GM12878 (cell line): ENCODE data around the gene CNTD1. TPM values are rescaled to one million over a fixed set of nuclear protein-coding genes. Genes with fewer than 3 reads are reported as not detected.
A peak's percentile ranks its signal among the peaks of the same experiment; 100 is the strongest.

Source experiments
- ATAC-seq: fragments of 200-7000 bp; cut with Tn5 transposase; 3 replicates; pipeline ENCODE4 v1.9.1; 2020; ENCODE audit warnings: mild to moderate bottlenecking, moderate library complexity
- BruUV-seq: library from RNA; stranded (reverse); fragments of 400-500 nt; replicated peaks from 2 replicates; lab custom pipeline; 2021; lab: Mats Ljungman, UMichigan
- CTCF ChIA-PET: fragments of 300-600 bp; sonication (Branson Sonifier 250); formaldehyde crosslinking; extraction: SDS; loops from one replicate; lab custom pipeline; 2021; ENCODE audit warnings: inconsistent platforms; lab: Yijun Ruan, JAX
- POLR2A ChIA-PET: fragments of 350-600 bp; formaldehyde crosslinking; extraction: SDS; loops from one replicate; lab custom pipeline; 2021; ENCODE audit warnings: inconsistent platforms; lab: Charles Lee
- RAD21 ChIA-PET: fragments of 300-600 bp; sonication (Branson Sonifier 250); formaldehyde crosslinking; loops from one replicate; lab custom pipeline; 2023; ENCODE audit warnings: antibody characterized with exemption; ENCODE audit not compliant: unreplicated experiment; lab: Charles Lee
- SMC1A ChIA-PET: fragments of 300-600 bp; sonication (Branson Sonifier 250); formaldehyde crosslinking; loops from one replicate; lab custom pipeline; 2023; ENCODE audit not compliant: unreplicated experiment, uncharacterized antibody; lab: Charles Lee
- DNase-seq: peaks from one replicate; pipeline ENCODE4 v3.0.0-alpha.2; 2011; ENCODE audit warnings: low read depth, low spot score
- FAIRE-seq: peaks from 3 replicates; lab custom pipeline; 2011; peaks lifted over from hg19 to GRCh38; lab: Jason Lieb, UNC
- H2AFZ ChIP-seq: 2 replicates; pipeline ENCODE4 v1.6.0; 2011; ENCODE audit warnings: low read depth, low read length, control low read depth; ENCODE audit not compliant: control insufficient read depth
- H3K27ac ChIP-seq: 2 replicates; pipeline ENCODE4 v1.5.1; 2011; ENCODE audit warnings: control low read depth; ENCODE audit not compliant: control insufficient read depth, insufficient read depth
- H3K27me3 ChIP-seq, 2 experiments: replicated peaks in 1 of 2; 2 replicates each; pipeline versions ENCODE4 v1.6.0 to v1.6.1; 2011; ENCODE audit warnings: low read length in 1 of 2; ENCODE audit not compliant: control insufficient read depth in 2 of 2, insufficient read depth in 2 of 2
- H3K36me3 ChIP-seq, 2 experiments: 2 replicates each; pipeline ENCODE4 v1.5.1; 2011; ENCODE audit warnings: low read length in 1 of 2; ENCODE audit not compliant: control insufficient read depth in 2 of 2, insufficient read depth in 2 of 2
- H3K4me1 ChIP-seq: 2 replicates; pipeline ENCODE4 v1.6.1; 2011; ENCODE audit warnings: mild to moderate bottlenecking, low read length, moderate library complexity, mixed read lengths; ENCODE audit not compliant: control insufficient read depth, insufficient read depth
- H3K4me2 ChIP-seq: 2 replicates; pipeline ENCODE4 v1.6.0; 2011; ENCODE audit warnings: control low read depth; ENCODE audit not compliant: control insufficient read depth, insufficient read depth
- H3K4me3 ChIP-seq: fragments of 200-600 bp; sonication (generic); 2 replicates; pipeline ENCODE4 v1.5.1; 2016
- H3K79me2 ChIP-seq: 2 replicates; pipeline ENCODE4 v1.6.0; 2011; ENCODE audit warnings: low read length; ENCODE audit not compliant: control insufficient read depth, insufficient read depth
- H3K9ac ChIP-seq: 2 replicates; pipeline ENCODE4 v1.8.0; 2011; ENCODE audit warnings: low read length, control low read depth, mixed read lengths; ENCODE audit not compliant: control insufficient read depth, insufficient read depth
- H3K9me3 ChIP-seq: replicated peaks from 3 replicates; pipeline ENCODE4 v1.5.1; 2011; ENCODE audit warnings: mild to moderate bottlenecking, low read length; ENCODE audit not compliant: control insufficient read depth, insufficient read depth
- H4K20me1 ChIP-seq: 2 replicates; pipeline ENCODE4 v1.6.0; 2011; ENCODE audit not compliant: control insufficient read depth, insufficient read depth
- NRF1 ChIP-seq: conservative IDR thresholded peaks from 2 replicates; pipeline ENCODE4 v1.6.1; 2011; ENCODE audit warnings: mild to moderate bottlenecking, low read depth, low read length, improper control_type of control experiment
- RAD21 ChIP-seq: IDR thresholded peaks from 2 replicates; pipeline ENCODE4 v1.6.1; 2011; ENCODE audit warnings: mild to moderate bottlenecking, low read depth, low read length, moderate library complexity; ENCODE audit not compliant: insufficient read depth
- SMC3 ChIP-seq: IDR thresholded peaks from 2 replicates; pipeline ENCODE4 v1.6.1; 2011; ENCODE audit warnings: low read length, improper control_type of control experiment, borderline replicate concordance
- WGBS: methylation state at CpG from one replicate; pipeline ENCODE4 v1.1.6; 2016; ENCODE audit warnings: low lambda C conversion rate; ENCODE audit not compliant: insufficient replicate concordance, insufficient coverage; ENCODE audit errors: missing lambda C conversion rate; 5-methylcytosine and 5-hydroxymethylcytosine counted together
- in situ Hi-C: fragments of 300-500 bp; cut with MboI; formaldehyde crosslinking; loops from 9 replicates; pipeline ENCODE4 v1.14.3; 2018; ENCODE audit warnings: mixed read lengths
- intact Hi-C: fragments of 100-400 bp; cut with micrococcal nuclease; formaldehyde crosslinking; loops from one replicate; pipeline ENCODE4 v1.14.2; 2022; ENCODE audit not compliant: unreplicated experiment
- polyA plus RNA-seq, 11 experiments: library from polyadenylated mRNA; depleted of rRNA in 4 of 11; unstranded in 6 of 11; stranded (reverse) in 5 of 11; fragments of >200 nt; fragmentation: Nextera tagmentation in 4 of 11; fragmentation: Illumina TruSeq in 1 of 11; extraction: Ambion mirVana in 4 of 11; extraction: Trizol in 1 of 11; gene quantifications; 1 replicate in 1 of 11; 2 replicates in 10 of 11; pipeline versions ENCODE4 v1.2.1 to v1.2.3, GENCODE V29; 2011 to 2016; ENCODE audit warnings: inconsistent platforms in 2 of 11, missing spikeins in 2 of 11, low read depth in 1 of 11
- total RNA-seq, 4 experiments: library from RNA; depleted of rRNA in 3 of 4; stranded (reverse); fragments of >200 nt in 3 of 4; fragmentation: Illumina TruSeq in 1 of 4; extraction: Trizol in 1 of 4; gene quantifications; 2 replicates each; pipeline versions ENCODE4 v1.2.1 to v1.2.3, GENCODE V29; 2013 to 2021
- TF ChIP-seq, protein P1 (sequence below), 3 experiments: IDR thresholded peaks in 2 of 3; conservative IDR thresholded peaks in 1 of 3; 2 replicates each; pipeline ENCODE4 v1.5.1; 2011; ENCODE audit warnings: low read depth in 3 of 3, low read length in 3 of 3, mild to moderate bottlenecking in 3 of 3, control low read depth in 2 of 3, moderate library complexity in 2 of 3, inconsistent platforms in 1 of 3, mixed read lengths in 1 of 3; ENCODE audit not compliant: control insufficient read depth in 2 of 3, insufficient read depth in 1 of 3; ENCODE audit errors: extremely low read depth in 1 of 3
- TF ChIP-seq, protein P2 (sequence below): fragments of 450-650 bp; IDR thresholded peaks from 2 replicates; pipeline ENCODE4 v1.6.1; 2017; ENCODE audit warnings: antibody characterized with exemption, mild to moderate bottlenecking, moderate library complexity

Gene CNTD1
- total and polyA plus RNA-seq, 10 of the 15 experiments (the other 5 are each of a cell fraction or from before 2014, with no cell fraction given) = 0.06 to 1.5 (median 1.1) TPM; not detected in 4

DNA sequence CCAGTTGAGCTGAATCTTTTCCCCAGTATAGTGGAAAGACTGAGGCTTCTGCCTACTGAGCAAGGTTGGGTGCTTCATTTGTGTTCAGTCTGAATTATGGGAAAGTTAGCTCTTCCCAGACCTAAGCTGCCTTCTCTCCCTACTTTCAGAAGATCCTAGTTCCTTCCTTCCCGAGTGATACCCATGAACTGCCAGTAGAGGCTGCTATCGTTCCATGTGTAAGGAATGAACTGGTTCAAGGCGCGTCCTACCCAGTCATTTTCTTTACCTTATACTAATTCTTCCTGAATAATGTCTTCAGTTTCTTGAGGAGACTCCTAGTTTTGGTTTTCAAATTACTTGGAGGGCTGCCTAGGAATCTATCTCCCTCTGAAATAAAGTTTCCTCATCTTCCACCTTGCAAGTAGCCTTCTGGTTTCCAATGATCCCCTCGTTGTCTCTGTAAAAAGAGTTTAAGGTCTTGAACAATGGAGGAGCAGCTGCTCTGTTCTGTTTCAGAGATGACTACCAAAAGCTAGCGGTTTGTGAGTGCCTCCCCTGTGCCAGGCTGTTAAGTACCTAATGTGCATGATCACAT, 44.8 kb downstream of the CNTD1 start:
- WGBS = 81% methylated on average over 6 of the region's 6 CpGs
- TF ChIP-seq SMC3 (peak; percentile 54; the same call in 1 of the 2 replicates), RAD21 (peak; percentile 74), NRF1 (no peak)
- TF ChIP-seq, protein P1, sequence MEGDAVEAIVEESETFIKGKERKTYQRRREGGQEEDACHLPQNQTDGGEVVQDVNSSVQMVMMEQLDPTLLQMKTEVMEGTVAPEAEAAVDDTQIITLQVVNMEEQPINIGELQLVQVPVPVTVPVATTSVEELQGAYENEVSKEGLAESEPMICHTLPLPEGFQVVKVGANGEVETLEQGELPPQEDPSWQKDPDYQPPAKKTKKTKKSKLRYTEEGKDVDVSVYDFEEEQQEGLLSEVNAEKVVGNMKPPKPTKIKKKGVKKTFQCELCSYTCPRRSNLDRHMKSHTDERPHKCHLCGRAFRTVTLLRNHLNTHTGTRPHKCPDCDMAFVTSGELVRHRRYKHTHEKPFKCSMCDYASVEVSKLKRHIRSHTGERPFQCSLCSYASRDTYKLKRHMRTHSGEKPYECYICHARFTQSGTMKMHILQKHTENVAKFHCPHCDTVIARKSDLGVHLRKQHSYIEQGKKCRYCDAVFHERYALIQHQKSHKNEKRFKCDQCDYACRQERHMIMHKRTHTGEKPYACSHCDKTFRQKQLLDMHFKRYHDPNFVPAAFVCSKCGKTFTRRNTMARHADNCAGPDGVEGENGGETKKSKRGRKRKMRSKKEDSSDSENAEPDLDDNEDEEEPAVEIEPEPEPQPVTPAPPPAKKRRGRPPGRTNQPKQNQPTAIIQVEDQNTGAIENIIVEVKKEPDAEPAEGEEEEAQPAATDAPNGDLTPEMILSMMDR (IDR thresholded peaks at IDR 0.05 in 2 of 3, conservative IDR thresholded peaks at IDR 0.05 in 1 of 3; ENCODE audit: control insufficient read depth in 2 of 3, extremely low read depth in 1 of 3, insufficient read depth in 1 of 3, low read depth in 3 of 3, low read length in 3 of 3) = peak; percentile 82 to 87 (median 85)
- TF ChIP-seq, protein P2, sequence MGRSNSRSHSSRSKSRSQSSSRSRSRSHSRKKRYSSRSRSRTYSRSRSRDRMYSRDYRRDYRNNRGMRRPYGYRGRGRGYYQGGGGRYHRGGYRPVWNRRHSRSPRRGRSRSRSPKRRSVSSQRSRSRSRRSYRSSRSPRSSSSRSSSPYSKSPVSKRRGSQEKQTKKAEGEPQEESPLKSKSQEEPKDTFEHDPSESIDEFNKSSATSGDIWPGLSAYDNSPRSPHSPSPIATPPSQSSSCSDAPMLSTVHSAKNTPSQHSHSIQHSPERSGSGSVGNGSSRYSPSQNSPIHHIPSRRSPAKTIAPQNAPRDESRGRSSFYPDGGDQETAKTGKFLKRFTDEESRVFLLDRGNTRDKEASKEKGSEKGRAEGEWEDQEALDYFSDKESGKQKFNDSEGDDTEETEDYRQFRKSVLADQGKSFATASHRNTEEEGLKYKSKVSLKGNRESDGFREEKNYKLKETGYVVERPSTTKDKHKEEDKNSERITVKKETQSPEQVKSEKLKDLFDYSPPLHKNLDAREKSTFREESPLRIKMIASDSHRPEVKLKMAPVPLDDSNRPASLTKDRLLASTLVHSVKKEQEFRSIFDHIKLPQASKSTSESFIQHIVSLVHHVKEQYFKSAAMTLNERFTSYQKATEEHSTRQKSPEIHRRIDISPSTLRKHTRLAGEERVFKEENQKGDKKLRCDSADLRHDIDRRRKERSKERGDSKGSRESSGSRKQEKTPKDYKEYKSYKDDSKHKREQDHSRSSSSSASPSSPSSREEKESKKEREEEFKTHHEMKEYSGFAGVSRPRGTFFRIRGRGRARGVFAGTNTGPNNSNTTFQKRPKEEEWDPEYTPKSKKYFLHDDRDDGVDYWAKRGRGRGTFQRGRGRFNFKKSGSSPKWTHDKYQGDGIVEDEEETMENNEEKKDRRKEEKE = no peak
- ATAC-seq (no peak), DNase-seq (no peak), FAIRE-seq (peak; percentile 78)
- CTCF ChIA-PET = interaction anchor here (1.0 to 4.7 kb wide), 4 partner anchors 10 to 154 kb away, joined by 3 to 38 read pairs (median 4); partner anchors contain the start of genes BECN1, PSME3 and RPL27
- POLR2A ChIA-PET = interaction anchor here (1.2 kb wide), 1 partner anchor 21 kb away, joined by 3 read pairs; no protein-coding TSS in a partner anchor
- intact Hi-C loops = loop anchor here (2.0 to 10.0 kb wide), 2 partner anchors 93 to 151 kb away; partner anchors contain the start of gene RPL27
- Histone ChIP-seq H3K27ac (no peak overlapping the region), H3K9ac (no peak overlapping the region), H3K4me1 (no peaks in the 10 kb centered on the region; the same call in 1 of the 2 replicates), H3K36me3 (peaks cover 14 to 34% of the 10 kb centered on the region in 2 experiments), H3K4me3 (no peak overlapping the region), H2AFZ (no peak overlapping the region), H3K79me2 (no peaks in the 10 kb centered on the region), H3K27me3 (no peaks in the 10 kb centered on the region), H4K20me1 (no peaks in the 10 kb centered on the region), H3K4me2 (no peak overlapping the region), H3K9me3 (no peaks in the 10 kb centered on the region)
- BruUV-seq = no TSS peak
- RAD21 ChIA-PET = interaction anchor here (1.5 kb wide), 1 partner anchor 154 kb away, joined by 4 read pairs; the partner anchor contains the start of gene RPL27
- in situ Hi-C loops = no loop called here
- SMC1A ChIA-PET = interaction anchor here (0.8 to 1.7 kb wide), 4 partner anchors 9 to 155 kb away, joined by 3 to 7 read pairs (median 3); partner anchors contain the start of gene RPL27
